IMR-90 (cell line): Measurements from ENCODE around the gene HSPA1L.

Experiments used
- CTCF ChIP-seq: conservative IDR thresholded peaks from 2 replicates; pipeline ENCODE4 v1.5.1; 2012; ENCODE audit warnings: mild to moderate bottlenecking, low read depth, low read length, improper control_type of control experiment
- USF2 ChIP-seq: fragments of 150-350 bp; IDR thresholded peaks from 2 replicates; pipeline ENCODE4 v1.6.1; 2017; ENCODE audit warnings: mild to moderate bottlenecking, antibody characterized with exemption, low read length, low read depth

- TF ChIP-seq CTCF (no peak), USF2 (no peak)
These were observed 29.4 kb upstream of the HSPA1L start for GRCh38 chr6:31844507-31844906.
